ENCODE data around the gene NDUFC1. TPM values are rescaled to one million over a fixed set of nuclear protein-coding genes. Genes with fewer than 3 reads are reported as not detected.
"Not testable (repeated sequence)": the region's sequence is repeated elsewhere in the genome, so short reads cannot be mapped to it uniquely, and the experiment has no call there.

NDUFC1 gene
- total RNA-seq, result 175 TPM
- long read RNA-seq, transcript NDUFC1-209 (5 exons, 1,198 nt), result major isoform, 43 of 255 reads
- long read RNA-seq, partial matches to known transcripts, result 191 of 255 reads
- long read RNA-seq, other reads (novel, unspliced or antisense), result 14 of 255 reads

DNA sequence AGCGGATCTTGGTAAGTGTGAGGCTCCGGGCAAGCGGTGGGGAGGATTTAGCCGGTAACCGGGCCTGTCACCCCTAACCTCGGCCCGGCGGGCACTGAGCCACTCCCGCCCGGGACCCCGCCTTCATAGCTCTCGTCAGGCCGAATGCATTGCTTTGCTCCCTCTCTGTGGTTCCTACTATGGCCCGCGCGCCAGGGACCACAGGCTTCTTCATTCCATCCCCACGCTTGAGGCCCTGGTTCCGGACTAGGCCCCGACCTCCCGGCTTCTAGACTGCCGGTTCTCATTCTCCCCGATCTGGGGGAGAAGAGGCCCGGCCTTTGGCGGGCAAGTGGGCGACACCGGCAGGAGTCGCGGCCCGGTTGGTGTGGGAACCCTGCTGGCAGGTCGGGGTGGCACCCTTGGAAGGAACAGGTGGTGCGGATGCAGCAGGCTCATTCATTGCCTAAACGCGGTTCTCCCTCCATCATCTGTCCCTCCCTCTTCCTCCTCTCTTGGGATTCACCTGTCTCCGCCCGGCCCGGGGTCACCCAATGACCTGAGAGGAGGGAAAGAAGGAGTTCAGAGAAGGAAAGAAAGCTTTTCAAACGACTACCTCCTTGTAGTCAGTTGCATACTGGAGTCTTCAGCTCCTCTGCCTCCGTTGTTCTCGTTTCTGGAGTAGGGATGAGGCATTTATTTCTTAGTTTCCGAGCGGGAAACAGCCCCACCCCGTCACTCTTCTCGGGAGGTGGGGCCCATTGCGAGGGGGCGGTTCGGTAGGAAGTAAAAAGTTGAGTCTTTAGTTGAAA is at the start of gene NDUFC1:
TSS of gene NDUFC1 (minus strand) at position 657 of the 791 bp plus-strand sequence. CDS start 6,679 bp downstream, outside the sequence.
- DNase-seq (ENCODE audit: low spot score), result no peak
- intact Hi-C loops (cut with DNase I), result loop anchor here (2.0 to 5.0 kb wide), 4 partner anchors 125 to 255 kb away; partner anchors contain the start of genes ELF2, RAB33B and SETD7

DNA sequence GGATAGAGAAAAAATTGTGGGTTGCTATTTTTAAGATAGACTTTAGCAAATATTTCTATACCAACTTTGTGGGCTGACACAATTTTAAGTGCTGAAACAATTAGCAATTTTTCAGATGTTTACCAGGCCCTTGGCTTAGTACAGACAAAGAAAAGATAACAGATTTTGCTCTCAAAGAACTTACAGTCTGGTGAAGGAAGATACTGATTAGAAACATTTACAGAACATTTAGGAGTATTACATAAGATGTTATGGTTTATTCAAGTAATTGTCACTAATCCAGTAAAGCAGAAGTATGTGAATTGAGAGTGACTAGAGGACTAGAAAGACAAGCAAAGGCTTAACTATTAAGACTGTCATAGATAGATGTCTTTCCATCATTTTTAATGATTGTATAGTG is 35.3 kb upstream of the NDUFC1 start:
- DNase-seq (ENCODE audit: low spot score), result no peak
- intact Hi-C loops (cut with DNase I), result no loop called here

DNA sequence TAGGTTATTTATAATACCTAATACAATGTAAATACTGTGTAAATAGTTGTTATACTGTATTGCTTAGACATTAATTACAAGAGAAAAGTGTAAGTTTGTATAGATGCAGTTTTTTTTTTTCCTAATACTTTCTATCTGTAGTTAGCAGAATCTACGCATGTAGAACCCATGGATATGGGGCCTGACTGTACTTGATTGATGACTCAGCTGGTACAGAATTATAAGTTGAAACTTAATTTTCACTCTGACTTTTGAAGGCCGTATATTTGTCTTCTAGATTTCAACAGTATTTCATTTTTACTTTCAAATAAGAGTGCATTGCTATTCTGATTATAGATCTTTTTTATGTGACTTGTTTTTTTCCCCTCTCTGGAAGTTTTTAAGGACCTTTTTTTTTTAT is 30.8 kb upstream of the NDUFC1 start:
- no peak for DNase-seq (ENCODE audit: low spot score)
- intact Hi-C loops (cut with DNase I), result no loop called here

DNA sequence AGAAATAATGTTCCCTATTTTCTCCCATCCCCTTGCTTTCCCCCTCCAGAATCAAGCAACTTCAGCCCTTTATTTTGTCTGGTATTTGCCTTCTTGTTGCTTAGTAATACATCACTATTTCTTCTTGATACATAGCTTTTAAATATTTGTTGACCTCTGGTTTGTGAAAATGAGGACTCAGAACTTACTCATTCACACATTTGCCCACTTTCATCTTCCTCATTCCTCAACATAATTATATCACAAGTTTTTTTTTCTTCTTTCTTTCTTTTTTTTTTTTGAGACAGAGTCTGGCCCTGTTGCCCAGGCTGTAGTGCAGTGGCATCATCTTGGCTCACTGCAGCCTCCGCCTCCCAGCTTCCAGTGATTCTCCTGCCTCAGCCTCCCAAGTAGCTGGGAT is 28.9 kb upstream of the NDUFC1 start:
- intact Hi-C loops (cut with DNase I), result no loop called here
- no peak for DNase-seq (ENCODE audit: low spot score)

DNA sequence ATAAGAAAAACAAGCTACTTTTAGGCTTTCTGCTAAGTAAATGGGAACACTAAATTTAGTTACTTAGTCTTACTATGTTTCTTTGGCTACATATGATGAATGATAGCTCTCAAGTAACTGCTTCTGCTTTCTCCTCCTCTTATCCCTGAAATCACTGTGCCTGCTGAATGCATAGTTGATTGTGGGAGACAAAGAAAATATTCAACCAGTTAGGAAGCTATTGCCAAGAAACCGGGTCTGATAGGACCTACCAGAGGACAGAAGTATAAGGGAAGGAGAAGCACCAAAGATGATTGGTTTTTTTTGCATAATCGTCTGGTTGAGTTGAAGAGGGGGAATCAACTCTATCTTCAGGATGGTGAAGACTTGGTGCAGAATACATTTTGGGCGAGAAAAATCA is 28.0 kb upstream of the NDUFC1 start:
- DNase-seq (ENCODE audit: low spot score), result no peak
- intact Hi-C loops (cut with DNase I), result no loop called here

DNA sequence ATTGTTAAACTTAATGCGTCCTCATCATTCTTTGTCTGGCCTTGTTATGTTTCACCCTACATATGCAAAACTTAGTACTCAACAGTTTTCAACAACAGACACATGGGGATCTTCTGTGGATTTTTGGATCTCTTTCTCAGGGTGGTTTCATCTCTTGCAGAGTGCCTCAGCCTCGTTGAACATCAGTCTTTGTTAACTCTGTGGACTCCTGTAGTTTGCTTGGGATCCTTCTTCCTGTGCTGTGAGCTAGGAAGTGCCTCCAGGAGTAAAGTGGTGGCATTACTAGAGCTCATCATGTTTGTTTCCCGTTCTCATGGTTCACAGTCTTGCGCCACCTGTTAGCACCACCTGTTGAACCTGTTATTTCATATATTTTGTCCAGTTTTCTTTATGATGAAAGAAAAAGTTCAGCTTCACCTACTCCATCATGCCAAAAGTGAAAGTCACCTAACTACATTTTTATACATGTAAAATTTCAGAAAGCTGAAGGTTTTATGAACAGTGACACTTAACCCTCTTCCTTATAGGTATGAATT is 27.5 kb upstream of the NDUFC1 start:
- intact Hi-C loops (cut with DNase I), result no loop called here
- no peak for DNase-seq (ENCODE audit: low spot score)

DNA sequence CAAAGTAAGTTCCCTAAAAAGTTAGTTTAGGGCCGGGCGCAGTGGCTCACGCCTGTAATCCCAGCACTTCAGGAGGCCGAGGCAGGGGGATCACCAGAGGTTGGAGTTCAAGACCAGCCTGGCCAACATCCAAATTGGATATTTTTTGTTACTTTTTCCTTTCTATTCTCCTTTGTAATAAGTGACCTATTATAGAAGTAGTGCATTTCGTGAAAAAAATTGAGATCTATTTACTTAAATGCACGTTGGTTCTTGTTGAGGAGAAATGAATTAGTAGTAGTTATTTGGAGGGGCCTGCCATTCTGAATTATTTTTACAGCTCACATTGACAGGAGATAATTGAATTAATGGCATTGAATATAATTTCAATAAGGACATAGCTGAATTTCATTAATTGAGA is 22.3 kb upstream of the NDUFC1 start:
- intact Hi-C loops (cut with DNase I), result no loop called here

DNA sequence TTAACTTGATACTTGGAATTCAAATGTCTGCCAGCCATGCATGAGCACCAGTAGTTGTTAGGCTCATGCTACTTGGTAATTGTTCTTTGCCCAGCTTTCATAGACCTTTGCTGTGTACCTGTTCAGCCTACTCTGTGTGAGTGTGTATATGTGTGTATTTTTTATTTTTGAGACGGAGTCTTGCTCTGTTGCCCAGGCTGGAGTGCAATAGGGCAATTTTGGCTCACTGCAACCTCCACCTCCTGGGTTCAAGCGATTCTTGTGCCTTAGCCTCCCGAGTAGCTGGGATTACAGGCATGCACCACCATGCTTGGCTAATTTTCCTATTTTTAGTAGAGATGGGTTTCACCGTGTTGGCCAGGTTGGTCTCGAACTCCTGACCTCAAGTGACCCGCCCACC is 20.3 kb upstream of the NDUFC1 start:
- intact Hi-C loops (cut with DNase I); DNase-seq (ENCODE audit: low spot score): not testable (repeated sequence)

More for the DNA sequence above, 22.3 kb upstream of the NDUFC1 start:
- no peak for DNase-seq (ENCODE audit: low spot score)

DNA sequence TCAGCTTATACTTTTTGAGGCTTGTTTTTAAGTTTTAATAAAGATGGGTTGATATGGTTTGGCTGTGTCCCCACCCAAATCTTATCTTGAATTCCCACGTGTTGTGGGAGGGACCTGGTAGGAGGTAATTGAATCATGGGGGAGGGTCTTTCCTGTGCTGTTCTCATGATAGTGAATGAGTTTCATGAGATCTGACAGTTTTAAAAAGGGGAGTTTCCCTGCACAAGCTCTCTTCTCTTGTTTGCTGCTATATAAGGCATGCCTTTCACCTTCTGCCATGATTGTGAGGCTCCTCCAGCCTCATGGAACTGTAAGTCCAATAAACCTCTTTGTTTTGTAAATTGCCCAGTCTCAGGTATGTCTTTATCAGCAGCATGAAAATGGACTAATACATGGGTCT is 19.8 kb upstream of the NDUFC1 start:
- DNase-seq (ENCODE audit: low spot score); intact Hi-C loops (cut with DNase I): not testable (repeated sequence)

DNA sequence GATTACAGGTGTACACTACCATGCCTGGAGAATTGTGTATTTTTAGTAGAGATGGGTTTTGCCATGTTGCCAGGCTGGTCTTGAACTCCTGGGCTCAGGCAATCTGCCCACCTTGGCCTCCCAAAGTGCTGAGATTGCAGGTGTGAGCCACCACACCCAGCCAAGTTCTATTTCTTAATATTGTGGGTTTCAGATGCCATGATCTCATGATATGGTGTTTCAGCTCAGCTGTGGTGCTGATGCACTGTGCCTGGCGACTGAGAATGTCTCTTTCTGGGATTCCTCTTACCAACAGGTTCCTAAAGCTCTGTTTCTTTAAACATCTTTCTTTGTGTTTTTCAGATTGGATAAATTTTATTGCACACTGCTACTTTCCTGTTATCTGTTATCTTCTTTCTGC is 17.3 kb upstream of the NDUFC1 start:
- no peak for DNase-seq (ENCODE audit: low spot score)
- intact Hi-C loops (cut with DNase I), result no loop called here

DNA sequence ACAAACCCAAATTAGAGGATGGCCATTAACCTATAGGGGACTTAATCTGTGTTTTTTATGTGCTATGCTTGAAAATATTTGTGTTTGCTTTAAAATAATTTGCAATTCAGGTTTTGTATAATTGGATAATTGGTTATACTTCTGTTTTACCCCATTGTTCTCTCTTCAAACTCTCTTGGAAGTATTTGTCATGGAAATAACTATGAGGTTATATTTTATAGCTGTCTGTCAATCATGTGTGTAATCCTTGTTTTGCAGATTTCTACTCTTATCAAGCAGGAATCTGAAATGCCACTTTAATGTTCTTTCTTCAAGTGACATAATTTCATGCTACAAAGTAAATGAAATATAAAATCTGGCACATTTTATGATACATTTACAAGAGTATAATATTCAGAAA is 15.4 kb upstream of the NDUFC1 start:
- no peak for DNase-seq (ENCODE audit: low spot score)
- intact Hi-C loops (cut with DNase I), result no loop called here

DNA sequence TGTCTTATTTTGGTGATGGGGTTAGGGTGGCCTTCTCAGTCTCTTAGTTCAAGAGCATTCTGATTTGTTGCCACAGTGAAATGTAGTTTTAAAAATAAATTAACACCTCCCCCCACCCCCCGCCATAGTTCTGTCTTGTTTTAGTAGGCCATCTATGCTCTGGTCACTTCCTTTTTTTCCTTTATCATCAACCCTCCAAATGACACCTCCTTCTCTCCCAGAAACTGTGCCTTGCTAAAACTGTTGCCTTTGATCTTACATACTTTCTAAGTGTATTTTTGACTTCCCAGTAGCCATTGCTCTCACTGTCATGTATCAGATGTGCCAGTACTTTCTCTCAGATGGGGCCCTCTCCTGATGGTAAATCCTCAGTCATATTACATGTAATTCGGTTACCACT is 14.5 kb upstream of the NDUFC1 start:
- intact Hi-C loops (cut with DNase I), result no loop called here
- no peak for DNase-seq (ENCODE audit: low spot score)

DNA sequence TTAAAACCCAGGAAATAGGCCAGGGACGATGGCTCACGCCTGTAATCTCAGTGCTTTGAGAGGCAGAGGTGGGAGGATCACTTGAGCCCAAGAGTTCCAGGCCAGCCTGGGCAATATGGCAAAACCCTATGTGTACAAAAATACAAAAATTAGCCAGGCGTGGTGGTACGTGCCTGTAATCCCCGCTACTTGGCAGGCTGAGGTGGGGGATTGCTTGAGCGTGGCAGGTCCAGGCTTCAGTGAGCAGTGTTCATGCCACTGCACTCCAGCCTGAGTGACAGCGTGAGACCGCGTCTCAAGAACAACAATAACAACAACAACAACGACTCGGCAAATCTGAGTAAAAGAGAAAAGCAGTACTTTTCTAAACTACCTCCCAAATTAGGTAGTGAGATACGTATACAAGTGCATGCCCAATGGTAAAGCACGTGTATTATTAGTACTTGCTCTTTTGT is 13.0 kb upstream of the NDUFC1 start:
- no peak for DNase-seq (ENCODE audit: low spot score)
- intact Hi-C loops (cut with DNase I), result no loop called here

DNA sequence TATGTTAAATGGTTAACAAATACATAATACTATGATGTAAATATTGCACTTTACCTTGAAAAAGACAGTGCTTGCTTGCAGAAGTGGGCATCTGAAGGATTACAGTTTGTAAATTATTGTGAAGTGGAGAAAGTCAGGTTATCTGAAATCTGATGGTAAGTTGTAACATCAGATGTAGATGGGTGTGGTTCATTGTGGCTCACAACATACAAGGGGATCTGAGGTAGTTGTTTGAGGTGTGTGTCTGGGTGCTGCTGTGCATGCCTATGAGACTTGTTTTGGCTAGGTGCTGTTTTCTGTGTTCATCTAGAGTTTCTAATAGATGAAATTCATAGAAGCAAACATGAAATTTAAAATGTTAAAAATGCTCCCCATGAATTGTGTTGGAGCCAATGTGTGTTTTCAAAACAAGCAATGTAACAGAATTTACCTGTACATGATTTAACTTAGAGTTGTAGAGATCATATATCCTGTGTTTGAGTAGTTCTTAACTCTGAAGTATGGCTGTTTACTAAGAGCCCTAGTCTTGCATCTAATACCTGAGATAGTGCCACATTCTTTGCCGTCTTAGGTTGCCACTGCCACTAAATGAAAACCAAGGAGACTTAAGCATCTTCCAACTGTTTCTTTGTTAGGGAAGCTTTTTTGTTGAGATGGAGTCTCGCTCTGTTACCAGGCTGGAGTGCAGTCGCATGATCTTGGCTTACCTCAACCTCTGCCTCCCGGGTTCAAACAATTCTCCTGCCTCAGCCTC is 11.9 kb upstream of the NDUFC1 start:
- intact Hi-C loops (cut with DNase I), result no loop called here
- DNase-seq (ENCODE audit: low spot score), result no peak

DNA sequence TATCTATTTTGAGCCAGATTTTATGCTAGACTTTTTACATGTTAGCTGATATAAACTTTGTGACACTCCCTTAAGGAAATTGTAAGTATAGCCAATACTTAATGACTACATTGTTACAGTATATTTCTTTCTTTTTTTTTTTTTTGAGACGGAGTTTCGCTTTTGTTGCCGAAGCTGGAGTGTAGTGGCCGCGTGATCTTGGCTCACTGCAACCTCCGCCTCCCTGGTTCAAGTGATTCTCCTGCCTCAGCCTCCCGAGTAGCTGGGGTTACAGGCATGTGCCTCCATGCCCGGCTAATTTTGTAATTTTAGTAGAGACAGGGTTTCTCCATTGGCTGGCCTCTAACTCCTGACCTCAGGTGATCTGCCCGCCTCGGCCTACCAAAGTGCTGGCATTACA is 11.1 kb upstream of the NDUFC1 start:
- intact Hi-C loops (cut with DNase I), result not testable (repeated sequence)

DNA sequence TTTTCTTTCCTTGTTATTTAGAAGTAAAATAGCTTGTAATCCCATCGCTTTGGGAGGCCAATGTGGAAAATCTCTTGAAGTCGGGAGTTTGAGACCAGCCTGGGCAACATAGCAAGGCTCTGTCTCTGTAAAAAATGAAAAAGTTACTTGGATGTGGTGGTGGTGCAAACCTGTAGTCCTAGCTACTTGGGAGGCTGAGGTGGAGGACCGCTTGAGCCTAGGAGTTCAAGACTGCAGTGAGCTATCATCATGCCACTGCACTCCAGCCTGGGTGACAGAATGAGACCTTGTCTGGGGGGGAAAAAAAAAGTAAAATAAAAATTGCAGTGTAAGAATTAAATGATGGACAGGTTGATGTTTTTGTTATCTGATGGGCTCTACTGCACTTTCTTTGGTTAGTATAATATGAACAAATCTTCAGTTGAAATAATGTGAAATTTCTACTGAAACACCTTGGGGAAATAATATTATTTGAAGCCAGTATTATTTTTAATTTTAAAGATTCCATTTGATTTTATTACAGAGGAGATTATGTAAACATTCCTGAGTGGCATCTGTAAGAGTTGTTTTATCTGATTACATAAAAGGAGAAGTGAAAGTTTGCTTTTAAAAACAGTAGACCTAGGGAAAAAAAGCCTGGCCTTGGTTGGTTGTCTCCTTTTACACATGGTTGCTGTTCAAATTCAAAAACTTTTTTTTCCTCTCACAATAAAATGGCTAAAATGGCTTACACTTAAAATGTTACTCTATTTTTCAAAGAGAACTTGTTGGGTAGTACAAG is 10.5 kb upstream of the NDUFC1 start:
- no peak for DNase-seq (ENCODE audit: low spot score)
- intact Hi-C loops (cut with DNase I), result no loop called here

More for the DNA sequence above, 11.1 kb upstream of the NDUFC1 start:
- not testable (repeated sequence) for DNase-seq (ENCODE audit: low spot score)

DNA sequence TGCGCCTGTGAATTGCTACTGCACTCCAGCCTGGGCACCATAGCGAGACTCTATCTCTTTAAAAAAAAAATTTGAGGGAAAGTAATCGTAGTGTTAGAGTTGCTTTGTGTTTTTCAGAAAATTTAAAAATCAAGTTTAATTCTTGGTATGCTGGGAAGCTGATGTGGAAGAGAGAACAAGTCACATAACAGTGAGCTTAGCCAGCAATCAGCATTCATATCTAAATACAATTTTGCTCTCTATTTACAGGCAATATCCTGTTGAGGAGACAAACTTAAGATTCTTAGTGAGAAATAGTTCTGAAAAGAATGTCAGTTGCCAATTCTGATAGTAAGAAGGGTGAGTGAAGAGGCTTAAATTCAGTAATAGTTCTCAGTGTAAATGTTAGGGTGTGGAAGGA is 9.6 kb upstream of the NDUFC1 start:
- intact Hi-C loops (cut with DNase I), result no loop called here
- no peak for DNase-seq (ENCODE audit: low spot score)

DNA sequence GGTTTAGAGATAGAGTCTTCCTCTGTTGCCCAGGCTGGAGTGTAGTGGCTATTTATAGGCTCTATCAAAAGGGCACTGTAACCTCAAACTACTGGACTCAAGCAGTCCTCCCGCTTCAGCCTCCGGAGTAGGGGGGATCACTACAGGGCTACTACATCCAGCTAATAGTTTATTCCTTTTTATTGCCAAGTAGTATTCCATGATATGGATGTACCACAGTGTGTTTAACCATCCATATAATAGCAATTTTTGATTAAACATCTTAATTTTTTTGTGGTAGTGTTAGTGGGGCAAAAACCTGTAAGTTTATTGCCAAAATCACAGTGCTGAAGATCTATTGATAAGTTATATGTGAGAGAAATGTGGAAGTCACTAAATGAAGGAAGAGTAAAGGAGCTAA is 2.6 kb upstream of the NDUFC1 start:
- DNase-seq (ENCODE audit: low spot score), result no peak
- intact Hi-C loops (cut with DNase I), result loop anchor here (5.0 kb wide), 2 partner anchors 147 to 252 kb away; partner anchors contain the start of genes RAB33B and SETD7

DNA sequence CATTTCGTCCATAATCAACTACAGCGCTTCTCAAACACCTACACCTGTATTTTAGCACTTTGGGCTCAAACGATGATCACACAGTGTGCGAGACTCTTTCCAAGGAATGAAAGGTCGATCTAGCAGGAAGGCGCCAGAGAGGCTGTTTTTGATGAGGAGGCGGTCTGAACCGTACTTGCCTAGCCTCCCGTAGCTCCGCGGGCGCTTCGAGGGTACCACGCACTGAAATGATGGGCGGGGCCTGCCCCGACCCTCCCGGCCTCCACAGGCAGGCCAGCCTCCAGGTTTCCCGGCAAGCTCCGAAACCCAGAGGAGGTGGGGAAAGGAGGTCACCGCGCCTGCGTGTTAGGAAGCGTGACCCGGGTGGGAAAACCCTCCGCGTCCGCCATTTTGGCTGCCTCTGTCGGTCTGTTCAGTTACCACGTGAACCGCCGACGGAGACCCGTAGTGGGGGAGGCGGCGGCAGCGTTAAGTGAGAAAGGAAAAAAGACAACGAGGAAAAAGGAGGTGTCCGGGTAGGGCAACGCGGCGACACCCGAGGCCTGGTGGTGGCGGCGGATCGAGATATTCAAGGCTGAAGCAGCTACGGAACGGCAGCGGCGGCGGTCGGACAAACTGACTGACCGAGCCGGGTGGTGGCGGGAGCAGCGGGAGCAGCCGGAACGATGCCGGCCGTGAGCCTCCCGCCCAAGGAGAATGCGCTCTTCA is 1.0 kb downstream of the NDUFC1 start, which contains the start of gene NAA15:
TSS of gene NAA15 (plus strand) at position 393 of the 708 bp plus-strand sequence. CDS start at position 666, 273 bp downstream.
- intact Hi-C loops (cut with DNase I), result loop anchor here (2.0 to 5.0 kb wide), 4 partner anchors 124 to 256 kb away; partner anchors contain the start of genes ELF2, RAB33B and SETD7
- peak; percentile 99 for DNase-seq (ENCODE audit: low spot score)

All from cardiac septum (tissue), 1 donor.